Measurements from ENCODE around the gene MGMT.

The MGMT gene

GRCh38 chr10:129814681-129815646 lies 347.9 kb downstream of the MGMT start:
- Histone ChIP-seq H3K27me3 (ENCODE audit: insufficient read depth, low read length, poor library complexity) (no peaks in the 10 kb centered on the region), H3K4me3 (ENCODE audit: low read depth in 1 of 2, low read length in 2 of 2) (no peak overlapping the region), H3K4me1 (ENCODE audit: insufficient read depth, low read length) (no peaks in the 10 kb centered on the region), H3K9me3 (ENCODE audit: insufficient read depth, low read length, severe bottlenecking) (peaks cover 19% of the 10 kb centered on the region), H4K20me1 (ENCODE audit: insufficient read depth, low read length) (no peaks in the 10 kb centered on the region), H3K4me2 (ENCODE audit: insufficient read depth, low read length) (no peak overlapping the region), H2AFZ (ENCODE audit: low read depth, low read length) (no peak overlapping the region), H3K27ac (ENCODE audit: low read length) (no peak overlapping the region), H3K9ac (ENCODE audit: low read depth, low read length) (no peak overlapping the region), H3K79me2 (ENCODE audit: insufficient read depth, low read length) (no peaks in the 10 kb centered on the region), H3K36me3 (ENCODE audit: insufficient read depth, low read length) (no peaks in the 10 kb centered on the region)
- TF ChIP-seq CTCF (IDR thresholded peaks at IDR 0.05; ENCODE audit: borderline replicate concordance, extremely low read depth, low read length, poor library complexity, severe bottlenecking) = no peak
- no peak for TF ChIP-seq EZH2 (IDR thresholded peaks at IDR 0.05; ENCODE audit: borderline replicate concordance, low read depth, low read length, severe bottlenecking)
- ATAC-seq (ENCODE audit: insufficient read depth, low read depth) = no peak
- no peak for DNase-seq

GRCh38 chr10:129815898-129816655 lies 349.0 kb downstream of the MGMT start:
- Histone ChIP-seq H3K4me1 (ENCODE audit: insufficient read depth, low read length) (no peaks in the 10 kb centered on the region), H3K27me3 (ENCODE audit: insufficient read depth, low read length, poor library complexity) (no peaks in the 10 kb centered on the region), H3K9me3 (ENCODE audit: insufficient read depth, low read length, severe bottlenecking) (peaks cover 19% of the 10 kb centered on the region), H3K9ac (ENCODE audit: low read depth, low read length) (no peak overlapping the region), H3K36me3 (ENCODE audit: insufficient read depth, low read length) (no peaks in the 10 kb centered on the region), H2AFZ (ENCODE audit: low read depth, low read length) (no peak overlapping the region), H4K20me1 (ENCODE audit: insufficient read depth, low read length) (no peaks in the 10 kb centered on the region), H3K27ac (ENCODE audit: low read length) (no peak overlapping the region), H3K4me2 (ENCODE audit: insufficient read depth, low read length) (no peak overlapping the region), H3K4me3 (ENCODE audit: low read depth in 1 of 2, low read length in 2 of 2) (no peak overlapping the region), H3K79me2 (ENCODE audit: insufficient read depth, low read length) (no peaks in the 10 kb centered on the region)
- ATAC-seq (ENCODE audit: insufficient read depth, low read depth) = no peak
- DNase-seq = no peak
- TF ChIP-seq EZH2 (IDR thresholded peaks at IDR 0.05; ENCODE audit: borderline replicate concordance, low read depth, low read length, severe bottlenecking) (no peak), CTCF (IDR thresholded peaks at IDR 0.05; ENCODE audit: borderline replicate concordance, extremely low read depth, low read length, poor library complexity, severe bottlenecking) (no peak)

- Histone ChIP-seq H3K4me2 (ENCODE audit: insufficient read depth, low read length) (no peak overlapping the region), H4K20me1 (ENCODE audit: insufficient read depth, low read length) (no peaks in the 10 kb centered on the region), H2AFZ (ENCODE audit: low read depth, low read length) (no peak overlapping the region), H3K4me3 (ENCODE audit: low read depth in 1 of 2, low read length in 2 of 2) (no peak overlapping the region), H3K9me3 (ENCODE audit: insufficient read depth, low read length, severe bottlenecking) (peaks cover 19% of the 10 kb centered on the region), H3K27ac (ENCODE audit: low read length) (no peak overlapping the region), H3K4me1 (ENCODE audit: insufficient read depth, low read length) (no peaks in the 10 kb centered on the region), H3K36me3 (ENCODE audit: insufficient read depth, low read length) (no peaks in the 10 kb centered on the region), H3K9ac (ENCODE audit: low read depth, low read length) (no peak overlapping the region), H3K79me2 (ENCODE audit: insufficient read depth, low read length) (no peaks in the 10 kb centered on the region), H3K27me3 (ENCODE audit: insufficient read depth, low read length, poor library complexity) (no peaks in the 10 kb centered on the region)
- TF ChIP-seq EZH2 (IDR thresholded peaks at IDR 0.05; ENCODE audit: borderline replicate concordance, low read depth, low read length, severe bottlenecking) (no peak), CTCF (IDR thresholded peaks at IDR 0.05; ENCODE audit: borderline replicate concordance, extremely low read depth, low read length, poor library complexity, severe bottlenecking) (no peak)
- DNase-seq (no peak), ATAC-seq (ENCODE audit: insufficient read depth, low read depth) (no peak)
These were observed 349.6 kb downstream of the MGMT start for GRCh38 chr10:129816656-129817045.
